Measurements from ENCODE around the gene HSPBAP1.

The HSPBAP1 gene

DNA sequence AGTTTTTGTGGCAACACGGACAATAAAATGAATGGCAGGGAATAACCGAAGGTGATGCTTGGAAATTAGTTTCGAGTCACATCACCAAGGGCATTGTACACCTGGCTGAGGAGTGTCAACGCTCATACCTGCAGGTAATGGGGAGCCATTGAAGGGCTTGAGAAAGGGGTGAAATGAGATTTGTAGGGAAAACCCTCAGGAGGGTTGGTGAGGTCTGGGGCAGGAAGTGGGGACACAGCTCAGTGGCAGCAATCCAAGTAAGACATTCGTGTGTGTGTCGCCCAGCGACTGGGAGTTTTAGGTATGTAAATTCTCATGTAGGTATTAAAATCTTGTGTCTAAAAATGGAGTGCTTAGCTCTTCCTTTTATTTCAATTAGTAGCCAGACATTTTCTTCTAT lies 98.7 kb downstream of the HSPBAP1 start:
- no peak overlapping the region for H3K27ac ChIP-seq
- TF ChIP-seq, protein P1, sequence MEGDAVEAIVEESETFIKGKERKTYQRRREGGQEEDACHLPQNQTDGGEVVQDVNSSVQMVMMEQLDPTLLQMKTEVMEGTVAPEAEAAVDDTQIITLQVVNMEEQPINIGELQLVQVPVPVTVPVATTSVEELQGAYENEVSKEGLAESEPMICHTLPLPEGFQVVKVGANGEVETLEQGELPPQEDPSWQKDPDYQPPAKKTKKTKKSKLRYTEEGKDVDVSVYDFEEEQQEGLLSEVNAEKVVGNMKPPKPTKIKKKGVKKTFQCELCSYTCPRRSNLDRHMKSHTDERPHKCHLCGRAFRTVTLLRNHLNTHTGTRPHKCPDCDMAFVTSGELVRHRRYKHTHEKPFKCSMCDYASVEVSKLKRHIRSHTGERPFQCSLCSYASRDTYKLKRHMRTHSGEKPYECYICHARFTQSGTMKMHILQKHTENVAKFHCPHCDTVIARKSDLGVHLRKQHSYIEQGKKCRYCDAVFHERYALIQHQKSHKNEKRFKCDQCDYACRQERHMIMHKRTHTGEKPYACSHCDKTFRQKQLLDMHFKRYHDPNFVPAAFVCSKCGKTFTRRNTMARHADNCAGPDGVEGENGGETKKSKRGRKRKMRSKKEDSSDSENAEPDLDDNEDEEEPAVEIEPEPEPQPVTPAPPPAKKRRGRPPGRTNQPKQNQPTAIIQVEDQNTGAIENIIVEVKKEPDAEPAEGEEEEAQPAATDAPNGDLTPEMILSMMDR (conservative IDR thresholded peaks at IDR 0.05), result no peak
- TF ChIP-seq ZFX (IDR thresholded peaks at IDR 0.05), result no peak

DNA sequence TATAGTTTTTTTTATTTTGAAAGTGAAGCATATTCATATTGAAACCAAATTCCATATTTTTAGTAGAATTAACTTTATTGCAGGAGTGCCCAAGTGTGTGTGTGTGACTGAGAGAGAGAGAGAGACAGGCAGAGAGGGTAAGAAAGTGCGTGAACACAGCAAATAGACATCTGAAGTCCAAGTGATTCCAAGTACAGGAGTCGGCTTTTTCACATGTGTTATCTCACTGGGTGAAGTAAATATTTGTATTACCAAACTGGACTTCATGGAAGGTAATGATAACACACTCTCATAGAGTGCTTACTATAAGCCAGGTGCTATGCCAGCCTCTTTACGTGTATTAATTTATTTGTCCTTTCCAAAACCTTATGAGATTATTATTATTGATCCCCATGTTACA lies 101.0 kb downstream of the HSPBAP1 start:
- no peak overlapping the region for H3K27ac ChIP-seq
- TF ChIP-seq, protein P1 (conservative IDR thresholded peaks at IDR 0.05), result no peak
- no peak for TF ChIP-seq ZFX (IDR thresholded peaks at IDR 0.05)

DNA sequence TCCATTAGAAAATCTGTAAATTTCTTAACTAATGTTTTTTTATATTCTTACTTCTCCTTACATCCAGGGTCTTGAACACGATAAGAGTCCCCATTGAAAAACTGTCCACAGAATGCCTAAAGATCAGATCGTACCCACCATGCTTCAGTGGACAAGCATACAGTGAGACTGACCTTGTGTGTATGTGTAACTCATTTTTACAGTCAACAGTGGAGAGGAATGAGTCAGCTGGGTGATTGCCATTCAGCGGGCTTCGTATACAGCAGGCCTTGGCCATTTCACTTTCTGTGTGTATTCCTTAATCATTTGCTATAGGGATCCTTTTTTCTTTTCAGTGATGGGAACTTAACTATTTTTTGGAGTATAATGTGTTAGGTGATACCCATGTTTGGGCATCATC lies 102.4 kb downstream of the HSPBAP1 start:
- no peak overlapping the region for H3K27ac ChIP-seq
- TF ChIP-seq, protein P1 (conservative IDR thresholded peaks at IDR 0.05), result no peak
- no peak for TF ChIP-seq ZFX (IDR thresholded peaks at IDR 0.05)

DNA sequence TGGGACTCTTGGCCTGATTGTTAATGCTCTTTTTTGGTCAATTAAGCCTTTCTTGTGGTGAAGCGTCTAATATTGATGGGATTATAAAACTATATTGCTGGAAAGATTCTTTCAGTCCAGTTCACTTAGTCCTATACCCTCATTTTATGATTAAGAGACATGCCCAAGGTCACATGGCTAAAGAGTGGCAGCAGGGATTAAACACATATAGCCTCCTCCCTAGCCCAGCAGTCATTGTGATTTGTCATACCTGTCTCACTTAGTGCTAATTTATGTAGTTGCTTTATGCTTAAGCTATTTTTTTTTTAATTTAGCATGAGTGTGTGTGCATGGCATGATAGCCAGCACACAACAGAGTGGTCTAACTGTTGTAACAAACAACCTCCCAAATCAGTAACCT lies 103.5 kb downstream of the HSPBAP1 start:
- TF ChIP-seq, protein P1 (conservative IDR thresholded peaks at IDR 0.05), result no peak
- TF ChIP-seq ZFX (IDR thresholded peaks at IDR 0.05), result no peak

More for the DNA sequence above, 103.5 kb downstream of the HSPBAP1 start:
- H3K27ac ChIP-seq, result no peak overlapping the region

Data from C4-2B (cell line).